ENCODE measurements around the gene NES. TPM values are rescaled to one million over a fixed set of nuclear protein-coding genes. Genes with fewer than 3 reads are reported as not detected.

NES gene
- total RNA-seq, 4 donors from 2014 or later = 13.9 to 34.3 (median 23.9) TPM

GRCh38 chr1:156721131-156721530, 43.9 kb upstream of the NES start:
- 83% methylated on average over 1 of the region's 2 CpGs; no CpG with 5 or more reads in 1 of the 2 donors for WGBS, 2 donors (ENCODE audit: low coverage in 1 of 2)
- Histone ChIP-seq H3K36me3 (peaks cover 0 to 64% of the 10 kb centered on the region in 2 donors), H3K4me3 (no peak overlapping the region)

GRCh38 chr1:156717351-156717750, 40.1 kb upstream of the NES start:
- no peak for TF ChIP-seq POLR2A (IDR thresholded peaks at IDR 0.05)
- TF ChIP-seq, protein P1, sequence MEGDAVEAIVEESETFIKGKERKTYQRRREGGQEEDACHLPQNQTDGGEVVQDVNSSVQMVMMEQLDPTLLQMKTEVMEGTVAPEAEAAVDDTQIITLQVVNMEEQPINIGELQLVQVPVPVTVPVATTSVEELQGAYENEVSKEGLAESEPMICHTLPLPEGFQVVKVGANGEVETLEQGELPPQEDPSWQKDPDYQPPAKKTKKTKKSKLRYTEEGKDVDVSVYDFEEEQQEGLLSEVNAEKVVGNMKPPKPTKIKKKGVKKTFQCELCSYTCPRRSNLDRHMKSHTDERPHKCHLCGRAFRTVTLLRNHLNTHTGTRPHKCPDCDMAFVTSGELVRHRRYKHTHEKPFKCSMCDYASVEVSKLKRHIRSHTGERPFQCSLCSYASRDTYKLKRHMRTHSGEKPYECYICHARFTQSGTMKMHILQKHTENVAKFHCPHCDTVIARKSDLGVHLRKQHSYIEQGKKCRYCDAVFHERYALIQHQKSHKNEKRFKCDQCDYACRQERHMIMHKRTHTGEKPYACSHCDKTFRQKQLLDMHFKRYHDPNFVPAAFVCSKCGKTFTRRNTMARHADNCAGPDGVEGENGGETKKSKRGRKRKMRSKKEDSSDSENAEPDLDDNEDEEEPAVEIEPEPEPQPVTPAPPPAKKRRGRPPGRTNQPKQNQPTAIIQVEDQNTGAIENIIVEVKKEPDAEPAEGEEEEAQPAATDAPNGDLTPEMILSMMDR (IDR thresholded peaks at IDR 0.05) = no peak
- no peak for TF ChIP-seq POLR2AphosphoS5 (IDR thresholded peaks at IDR 0.05)
- TF ChIP-seq EP300 (IDR thresholded peaks at IDR 0.05) = no peak
- 85 to 88% methylated on average over 4 of the region's 4 CpGs for WGBS, 2 donors (ENCODE audit: low coverage in 1 of 2)
- H3K4me1 ChIP-seq = peaks cover 0 to 10% (median 3%) of the 10 kb centered on the region in 3 donors
- H3K27me3 ChIP-seq = no peaks in the 10 kb centered on the region
- ATAC-seq = no peak
- no peak overlapping the region for H3K27ac ChIP-seq
- H3K4me3 ChIP-seq = no peak overlapping the region
- H3K36me3 ChIP-seq = peaks cover 0 to 51% of the 10 kb centered on the region in 2 donors
- H3K9me3 ChIP-seq = no peaks in the 10 kb centered on the region

More at GRCh38 chr1:156721131-156721530, 43.9 kb upstream of the NES start:
- Histone ChIP-seq H3K27ac (no peak overlapping the region), H3K27me3 (no peaks in the 10 kb centered on the region), H3K4me1 (peaks cover 3 to 27% (median 15%) of the 10 kb centered on the region in 3 donors), H3K9me3 (no peaks in the 10 kb centered on the region)
- ATAC-seq = no peak
- no peak for TF ChIP-seq POLR2AphosphoS5 (IDR thresholded peaks at IDR 0.05)
- TF ChIP-seq, protein P1 (IDR thresholded peaks at IDR 0.05) = no peak
- no peak for TF ChIP-seq EP300 (IDR thresholded peaks at IDR 0.05)
- no peak for TF ChIP-seq POLR2A (IDR thresholded peaks at IDR 0.05)

GRCh38 chr1:156714830-156715229, 37.6 kb upstream of the NES start:
- Histone ChIP-seq H3K27ac (no peak overlapping the region), H3K27me3 (no peaks in the 10 kb centered on the region), H3K4me1 (peaks cover 0 to 31% (median 8%) of the 10 kb centered on the region in 3 donors), H3K9me3 (no peaks in the 10 kb centered on the region), H3K4me3 (no peak overlapping the region), H3K36me3 (peaks cover 0 to 25% of the 10 kb centered on the region in 2 donors)
- TF ChIP-seq, protein P1 (IDR thresholded peaks at IDR 0.05) = no peak
- TF ChIP-seq POLR2AphosphoS5 (IDR thresholded peaks at IDR 0.05) (no peak), POLR2A (IDR thresholded peaks at IDR 0.05) (no peak), EP300 (IDR thresholded peaks at IDR 0.05) (no peak)
- WGBS, 2 donors (ENCODE audit: low coverage in 1 of 2) = 69 to 75% methylated on average over 3 of the region's 3 CpGs
- no peak for ATAC-seq

GRCh38 chr1:156712626-156713025, 35.4 kb upstream of the NES start:
- H3K36me3 ChIP-seq = peaks cover 0 to 16% of the 10 kb centered on the region in 2 donors
- H3K9me3 ChIP-seq = no peaks in the 10 kb centered on the region
- peak overlapping the region in 1 of 4 donors; percentile 31 for H3K27ac ChIP-seq
- TF ChIP-seq POLR2AphosphoS5 (IDR thresholded peaks at IDR 0.05) = no peak
- TF ChIP-seq, protein P1 (IDR thresholded peaks at IDR 0.05) = no peak
- no peak for TF ChIP-seq POLR2A (IDR thresholded peaks at IDR 0.05)
- TF ChIP-seq EP300 (IDR thresholded peaks at IDR 0.05) = no peak
- H3K4me3 ChIP-seq = no peak overlapping the region
- 0 to 25% methylated on average over 1 of the region's 3 CpGs for WGBS, 2 donors (ENCODE audit: low coverage in 1 of 2)
- H3K4me1 ChIP-seq = peaks cover 0 to 52% (median 15%) of the 10 kb centered on the region in 3 donors
- no peak for ATAC-seq
- H3K27me3 ChIP-seq = no peaks in the 10 kb centered on the region
